HEK293T (cell line): ENCODE data around the gene CCSAP.

Experiments used
- ARNT ChIP-seq: fragments of 450-650 bp; IDR thresholded peaks from 2 replicates; pipeline ENCODE4 v1.6.1; 2017; ENCODE audit warnings: mild to moderate bottlenecking
- BHLHE40 ChIP-seq: fragments of 450-650 bp; IDR thresholded peaks from 2 replicates; pipeline ENCODE4 v1.6.1; 2016; ENCODE audit warnings: mild to moderate bottlenecking, moderate library complexity, borderline replicate concordance
- ELF4 ChIP-seq: fragments of 450-650 bp; IDR thresholded peaks from 2 replicates; pipeline ENCODE4 v1.6.1; 2017; ENCODE audit warnings: antibody characterized with exemption
- FOXA1 ChIP-seq: fragments of 450-650 bp; IDR thresholded peaks from 2 replicates; pipeline ENCODE4 v1.6.1; 2016; ENCODE audit warnings: mild to moderate bottlenecking
- FOXK2 ChIP-seq: fragments of 450-650 bp; IDR thresholded peaks from 2 replicates; pipeline ENCODE4 v1.6.1; 2016; ENCODE audit warnings: mild to moderate bottlenecking
- FOXM1 ChIP-seq: fragments of 450-650 bp; IDR thresholded peaks from 2 replicates; pipeline ENCODE4 v1.6.1; 2017; ENCODE audit warnings: mild to moderate bottlenecking, borderline replicate concordance
- HDGF ChIP-seq: fragments of 450-650 bp; IDR thresholded peaks from 2 replicates; pipeline ENCODE4 v1.6.1; 2017; ENCODE audit warnings: antibody characterized with exemption, borderline replicate concordance
- LEF1 ChIP-seq: fragments of 450-650 bp; IDR thresholded peaks from 2 replicates; pipeline ENCODE4 v1.6.1; 2017; ENCODE audit warnings: mild to moderate bottlenecking, borderline replicate concordance
- NFRKB ChIP-seq: fragments of 450-650 bp; IDR thresholded peaks from 2 replicates; pipeline ENCODE4 v1.6.1; 2016; ENCODE audit warnings: mild to moderate bottlenecking, moderate library complexity
- SP1 ChIP-seq: fragments of 450-650 bp; IDR thresholded peaks from 2 replicates; pipeline ENCODE4 v1.6.1; 2017
- SUZ12 ChIP-seq: fragments of 450-650 bp; IDR thresholded peaks from 2 replicates; pipeline ENCODE4 v1.6.1; 2016; ENCODE audit warnings: mild to moderate bottlenecking
- TARDBP ChIP-seq: fragments of 450-650 bp; IDR thresholded peaks from 2 replicates; pipeline ENCODE4 v1.6.1; 2016
- ZNF384 ChIP-seq: fragments of 450-650 bp; IDR thresholded peaks from 2 replicates; pipeline ENCODE4 v1.6.1; 2016
- TF ChIP-seq, protein P1 (sequence below): fragments of 450-650 bp; IDR thresholded peaks from 2 replicates; pipeline ENCODE4 v1.6.1; 2016

DNA sequence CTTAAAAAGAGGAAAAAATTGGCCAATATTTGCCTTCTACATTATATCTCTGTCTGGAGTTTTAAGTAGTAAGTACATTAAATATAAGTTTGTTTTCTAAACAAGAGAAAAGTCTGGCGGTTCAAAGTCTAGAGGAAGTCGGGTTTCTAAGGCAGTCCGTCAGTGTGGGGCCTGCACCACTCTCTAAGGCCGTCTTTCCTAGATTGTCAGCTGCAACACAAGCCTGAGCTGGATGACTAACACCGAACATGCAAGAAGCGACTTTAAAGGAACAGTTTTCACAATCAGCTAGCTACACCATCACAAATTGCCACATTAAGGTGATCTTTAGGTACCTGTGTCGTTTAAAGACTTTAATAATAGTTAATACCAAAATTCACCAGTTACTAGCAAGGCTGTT lies 19.6 kb downstream of the CCSAP start:
- TF ChIP-seq BHLHE40 (no peak), TARDBP (no peak), SUZ12 (no peak), SP1 (no peak), FOXA1 (no peak), ZNF384 (no peak), FOXM1 (no peak), HDGF (no peak), FOXK2 (no peak), ELF4 (no peak), ARNT (no peak), LEF1 (no peak), NFRKB (no peak)
- TF ChIP-seq, protein P1, sequence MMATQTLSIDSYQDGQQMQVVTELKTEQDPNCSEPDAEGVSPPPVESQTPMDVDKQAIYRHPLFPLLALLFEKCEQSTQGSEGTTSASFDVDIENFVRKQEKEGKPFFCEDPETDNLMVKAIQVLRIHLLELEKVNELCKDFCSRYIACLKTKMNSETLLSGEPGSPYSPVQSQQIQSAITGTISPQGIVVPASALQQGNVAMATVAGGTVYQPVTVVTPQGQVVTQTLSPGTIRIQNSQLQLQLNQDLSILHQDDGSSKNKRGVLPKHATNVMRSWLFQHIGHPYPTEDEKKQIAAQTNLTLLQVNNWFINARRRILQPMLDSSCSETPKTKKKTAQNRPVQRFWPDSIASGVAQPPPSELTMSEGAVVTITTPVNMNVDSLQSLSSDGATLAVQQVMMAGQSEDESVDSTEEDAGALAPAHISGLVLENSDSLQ: no peak
